IPS DF 4.7 (cell line): ENCODE data around the gene MCF2L.

ENCODE experiments used
- DNase-seq: peaks from one replicate; pipeline ENCODE4 v3.0.0-alpha.2; 2013; ENCODE audit warnings: low spot score; ENCODE audit errors: extremely low read depth

MCF2L gene

GRCh38 chr13:113141601-113141970 is 172.6 kb downstream of the MCF2L start:
- DNase-seq, result no peak

GRCh38 chr13:113142876-113143275 is 173.9 kb downstream of the MCF2L start:
- DNase-seq, result no peak

GRCh38 chr13:113143466-113144254 is 174.6 kb downstream of the MCF2L start:
- DNase-seq, result no peak

GRCh38 chr13:113144255-113144629 is 175.2 kb downstream of the MCF2L start:
- no peak for DNase-seq

- DNase-seq, result no peak
Observed at GRCh38 chr13:113145496-113145895, 176.5 kb downstream of the MCF2L start.

- no peak for DNase-seq
Observed at GRCh38 chr13:113145911-113146598, 177.0 kb downstream of the MCF2L start.

- DNase-seq, result no peak
Observed at GRCh38 chr13:113146750-113147149, 177.7 kb downstream of the MCF2L start.

- no peak for DNase-seq
Observed at GRCh38 chr13:113147206-113147605, 178.2 kb downstream of the MCF2L start.

- no peak for DNase-seq
Observed at GRCh38 chr13:113148407-113148806, 179.4 kb downstream of the MCF2L start.

- DNase-seq, result no peak
Observed at GRCh38 chr13:113148940-113149503, 180.0 kb downstream of the MCF2L start.
